COLO829 (cell line): ENCODE data around the gene TSFM.

Source experiments
- DNase-seq: peaks from one replicate; pipeline ENCODE4 v3.0.0; 2012; ENCODE audit warnings: low spot score

The TSFM gene

GRCh38 chr12:57835366-57836288 is 53.0 kb downstream of the TSFM start:
- DNase-seq, result no peak

- DNase-seq, result peak; percentile 69
Measured at GRCh38 chr12:57836442-57837375, 54.1 kb downstream of the TSFM start.

GRCh38 chr12:57837864-57838562 is 55.4 kb downstream of the TSFM start:
- DNase-seq, result no peak

GRCh38 chr12:57838594-57839302 is 56.2 kb downstream of the TSFM start:
- no peak for DNase-seq

- DNase-seq, result no peak
Measured at GRCh38 chr12:57839996-57840395, 57.4 kb downstream of the TSFM start.

GRCh38 chr12:57840726-57841125 is 58.1 kb downstream of the TSFM start:
- no peak for DNase-seq

- DNase-seq, result no peak
Measured at GRCh38 chr12:57841445-57841844, 58.9 kb downstream of the TSFM start.

- no peak for DNase-seq
Measured at GRCh38 chr12:57842342-57843294, 60.0 kb downstream of the TSFM start.

GRCh38 chr12:57844709-57845477 is 62.3 kb downstream of the TSFM start:
- DNase-seq, result peak; percentile 48

GRCh38 chr12:57845478-57846284 is 63.1 kb downstream of the TSFM start:
- DNase-seq, result peak; percentile 72

GRCh38 chr12:57846285-57846576 is 63.6 kb downstream of the TSFM start:
- DNase-seq, result no peak

- DNase-seq, result peak; percentile 100
Measured at GRCh38 chr12:57846577-57847319, 64.2 kb downstream of the TSFM start, which contains the start of gene CTDSP2. Gene CTDSP2 (minus strand): TSS chr12:57846729. CDS start chr12:57846435, 294 bp downstream.
